CD4-positive, alpha-beta T cell treated with Interleukin-1 beta for 1 hour (primary cell): ENCODE results near the gene LRCH1.
A peak's percentile ranks its signal among the peaks of the same experiment; 100 is the strongest.
"Not testable (repeated sequence)": the region's sequence is repeated elsewhere in the genome, so short reads cannot be mapped to it uniquely, and the experiment has no call there.

ENCODE experiments used
- DNase-seq, 2 donors: peaks; one replicate each; pipeline ENCODE4 v3.0.0-alpha.2; 2020 to 2022

LRCH1 gene

DNA sequence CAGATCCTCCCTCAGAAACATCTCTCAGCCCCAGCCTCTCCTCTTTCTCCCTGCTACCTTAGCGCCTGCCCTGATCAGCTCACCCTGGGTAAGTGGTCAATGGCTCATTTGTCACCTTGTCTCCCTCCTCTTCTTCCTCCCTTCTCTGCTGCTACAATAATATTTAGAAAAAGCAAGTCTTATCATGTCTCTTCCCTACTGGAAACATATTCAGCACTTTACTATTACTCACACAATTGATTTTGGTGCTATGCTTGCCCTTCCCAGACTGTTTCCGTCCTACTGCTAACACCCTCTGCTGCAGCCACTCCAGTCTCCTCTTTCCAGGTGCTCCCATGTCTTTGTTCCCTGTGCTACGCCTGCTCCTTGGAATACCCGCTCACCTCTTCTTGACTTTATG lies 208.2 kb downstream of the LRCH1 start:
- DNase-seq, result no peak

DNA sequence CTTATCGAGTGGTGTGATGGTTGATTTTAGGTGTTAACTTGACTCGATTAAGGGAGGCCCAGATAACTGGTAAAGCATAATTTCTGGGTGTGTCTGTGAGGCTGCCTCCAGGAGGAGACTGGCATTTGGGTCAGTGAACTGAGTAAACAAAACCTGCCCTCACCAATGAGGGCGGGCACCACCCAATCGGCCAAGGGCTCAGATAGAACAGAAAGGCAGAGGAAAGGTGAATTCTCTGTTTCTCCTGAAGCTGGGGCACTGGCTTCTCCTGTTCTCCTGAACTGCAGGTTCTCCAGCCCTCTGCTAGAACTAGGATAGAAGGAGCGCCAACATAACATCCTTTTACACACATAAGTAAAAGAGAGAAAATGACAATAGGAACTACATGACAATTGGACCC lies 208.9 kb downstream of the LRCH1 start:
- DNase-seq, result no peak

DNA sequence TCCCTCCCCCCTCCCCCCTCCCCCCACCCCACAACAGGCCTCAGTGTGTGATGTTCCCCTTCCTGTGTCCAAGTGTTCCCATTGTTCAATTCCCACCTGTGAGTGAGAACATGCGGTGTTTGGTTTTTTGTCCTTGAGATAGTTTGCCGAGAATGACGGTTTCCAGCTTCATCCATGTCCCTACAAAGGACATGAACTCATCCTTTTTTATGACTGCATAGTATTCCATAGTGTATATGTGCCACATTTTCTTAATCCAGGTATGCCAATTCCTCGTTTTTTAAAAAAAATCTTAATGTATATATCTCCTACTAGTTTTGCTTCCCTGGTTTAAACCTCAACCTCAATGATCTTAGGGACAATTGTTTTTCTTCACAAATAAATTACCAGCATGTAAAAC lies 217.0 kb downstream of the LRCH1 start:
- DNase-seq, result not testable (repeated sequence)

DNA sequence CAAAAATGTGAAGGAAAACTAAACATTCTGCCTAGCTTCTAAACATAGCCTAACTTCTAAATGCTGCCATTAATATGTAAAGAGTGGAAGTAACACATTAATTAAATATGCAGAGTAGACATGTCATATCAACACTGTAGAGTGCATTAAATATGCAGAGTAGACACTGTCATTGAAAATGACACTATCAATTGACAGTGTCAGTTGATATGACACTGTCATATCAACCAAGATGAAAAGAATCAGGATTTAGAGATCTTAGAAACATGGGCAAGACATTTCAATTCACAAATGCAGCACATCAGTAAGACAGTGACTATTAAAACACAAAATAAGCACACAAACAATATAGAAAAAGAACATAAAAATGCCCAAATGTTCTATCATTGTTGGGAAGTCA lies 218.7 kb downstream of the LRCH1 start:
- DNase-seq, result no peak

DNA sequence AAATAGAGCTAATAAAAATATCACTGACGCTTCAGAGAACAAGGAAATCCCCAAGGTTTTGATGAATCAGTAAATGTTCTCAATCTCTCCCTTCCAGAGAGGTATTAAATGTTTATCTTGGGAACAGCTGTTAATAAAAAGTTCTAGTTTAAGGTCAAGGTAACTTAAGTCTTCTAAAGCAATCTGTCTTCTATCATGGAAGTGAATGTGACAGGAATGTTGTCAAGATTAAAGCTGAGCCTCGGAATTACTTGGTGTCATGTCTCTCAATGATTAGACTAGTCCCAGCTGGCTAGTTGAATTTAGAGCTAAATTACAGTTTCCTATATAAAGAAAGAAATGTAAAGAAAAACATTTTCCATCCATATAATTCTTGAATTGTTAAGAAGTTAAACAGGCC lies 220.6 kb downstream of the LRCH1 start:
- no peak for DNase-seq

DNA sequence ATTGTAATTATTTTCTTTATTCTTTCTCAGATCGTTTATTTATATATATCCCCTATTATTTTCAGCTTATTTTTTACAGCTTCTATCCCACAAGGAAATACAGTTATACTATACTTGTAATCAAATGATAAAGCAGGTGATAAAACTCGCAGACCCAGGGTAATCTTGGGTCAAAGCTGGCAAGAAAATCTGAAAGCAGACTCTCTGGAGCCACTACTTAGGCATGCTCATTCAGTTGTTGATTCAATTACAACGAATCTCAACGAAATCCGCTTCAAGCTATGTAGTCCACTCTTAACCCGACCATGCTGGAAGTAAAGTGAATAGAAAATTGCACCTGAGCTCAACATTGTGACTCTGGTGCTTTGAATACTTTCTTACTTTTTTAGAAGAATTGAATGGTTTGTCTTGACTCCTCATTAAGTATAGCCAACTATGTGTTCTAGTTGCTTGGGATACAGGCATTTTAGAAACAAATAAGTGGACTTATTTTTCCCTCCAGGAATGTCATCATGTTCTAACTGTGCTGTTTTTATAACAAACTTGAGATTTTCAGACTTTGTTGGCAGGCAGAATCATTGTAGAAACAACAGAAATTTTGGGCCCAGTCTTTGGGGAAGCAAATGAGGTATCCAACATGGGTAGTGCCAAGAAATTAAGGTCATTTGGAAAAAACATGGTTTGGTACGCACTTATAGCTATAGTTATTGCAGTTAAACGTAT lies 222.6 kb downstream of the LRCH1 start:
- no peak for DNase-seq

- no peak for DNase-seq
These were observed 225.1 kb downstream of the LRCH1 start for GRCh38 chr13:46778095-46778494.

GRCh38 chr13:46778890-46779289 lies 225.9 kb downstream of the LRCH1 start:
- DNase-seq, result no peak

- DNase-seq, result no peak
These were observed 229.1 kb downstream of the LRCH1 start for GRCh38 chr13:46782066-46782465.

DNA sequence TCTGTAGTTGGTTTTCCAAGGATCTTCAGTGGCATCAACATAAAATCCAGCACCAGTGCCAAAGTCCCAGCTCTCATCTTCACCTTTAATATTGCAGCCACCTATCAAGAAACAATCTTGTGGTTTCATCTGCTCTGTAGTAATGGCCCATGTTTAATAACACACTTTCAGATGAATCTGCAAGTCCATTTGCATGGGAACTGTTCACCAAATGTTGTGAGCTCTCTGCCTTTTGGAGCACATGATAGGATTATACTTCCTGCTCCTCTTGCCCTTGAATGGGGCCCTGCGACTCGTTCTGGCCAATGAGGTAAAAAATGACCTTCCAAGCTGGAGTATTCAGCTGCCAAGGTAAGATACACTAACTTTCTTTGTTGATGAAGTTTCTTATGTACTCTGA lies 229.7 kb downstream of the LRCH1 start:
- DNase-seq, result no peak

- DNase-seq, result no peak
These were observed 230.5 kb downstream of the LRCH1 start for GRCh38 chr13:46783504-46783903.

GRCh38 chr13:46795321-46795720 lies 242.4 kb downstream of the LRCH1 start:
- DNase-seq, result no peak

- DNase-seq, result no peak
These were observed 243.2 kb downstream of the LRCH1 start for GRCh38 chr13:46796129-46796514.

DNA sequence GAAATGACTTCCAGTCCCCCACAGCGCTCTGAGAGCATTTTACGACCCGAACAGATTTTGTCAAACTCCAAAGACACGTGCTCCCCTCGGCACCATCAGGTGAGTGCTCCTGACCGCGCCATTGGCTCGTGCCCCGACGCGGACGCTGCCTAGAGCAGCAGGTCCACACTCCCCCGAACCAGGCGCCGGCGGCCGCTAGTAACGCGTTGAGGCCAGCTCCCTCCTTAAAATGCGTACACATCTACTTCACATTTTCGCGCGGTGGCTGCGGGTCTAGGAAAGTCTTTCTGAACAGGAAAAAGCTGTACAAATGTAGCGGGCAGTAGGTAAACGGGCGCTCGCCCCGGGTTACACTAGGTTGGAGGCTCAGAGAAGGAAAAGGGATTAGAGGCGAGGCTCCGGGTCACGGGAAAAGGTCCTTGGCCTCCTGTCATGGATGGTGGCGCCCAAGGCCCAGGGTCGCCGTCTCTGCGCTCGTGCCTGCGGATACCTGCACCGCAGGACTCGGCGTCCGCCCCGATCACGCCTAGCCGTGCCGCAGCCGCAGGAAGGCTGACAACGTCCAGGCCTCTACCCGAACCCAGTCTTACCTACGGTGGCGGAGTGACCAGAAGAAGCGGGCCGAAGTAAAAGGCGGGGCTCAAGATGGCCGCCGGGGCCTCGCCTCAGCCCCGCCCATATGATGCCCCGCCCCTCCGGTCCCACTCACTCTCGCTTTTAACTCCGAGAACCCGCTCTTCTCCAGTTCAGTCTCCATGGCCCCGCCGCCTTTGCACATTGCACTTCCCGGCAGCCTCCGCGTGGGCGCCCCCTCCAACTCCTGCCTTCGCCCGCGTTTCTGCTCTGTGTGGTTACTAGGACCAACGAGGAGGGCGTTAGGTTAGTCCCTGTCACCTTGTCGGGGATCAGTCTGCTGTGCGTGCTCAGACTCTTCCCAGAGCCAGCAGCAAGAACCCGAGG lies 243.8 kb downstream of the LRCH1 start, which contains the start of gene ESD:
ESD (minus strand) TSS at position 647 of the 960 bp plus-strand sequence. CDS start 5,748 bp downstream, outside the sequence.
- DNase-seq, result peak; percentile 87 to 88

DNA sequence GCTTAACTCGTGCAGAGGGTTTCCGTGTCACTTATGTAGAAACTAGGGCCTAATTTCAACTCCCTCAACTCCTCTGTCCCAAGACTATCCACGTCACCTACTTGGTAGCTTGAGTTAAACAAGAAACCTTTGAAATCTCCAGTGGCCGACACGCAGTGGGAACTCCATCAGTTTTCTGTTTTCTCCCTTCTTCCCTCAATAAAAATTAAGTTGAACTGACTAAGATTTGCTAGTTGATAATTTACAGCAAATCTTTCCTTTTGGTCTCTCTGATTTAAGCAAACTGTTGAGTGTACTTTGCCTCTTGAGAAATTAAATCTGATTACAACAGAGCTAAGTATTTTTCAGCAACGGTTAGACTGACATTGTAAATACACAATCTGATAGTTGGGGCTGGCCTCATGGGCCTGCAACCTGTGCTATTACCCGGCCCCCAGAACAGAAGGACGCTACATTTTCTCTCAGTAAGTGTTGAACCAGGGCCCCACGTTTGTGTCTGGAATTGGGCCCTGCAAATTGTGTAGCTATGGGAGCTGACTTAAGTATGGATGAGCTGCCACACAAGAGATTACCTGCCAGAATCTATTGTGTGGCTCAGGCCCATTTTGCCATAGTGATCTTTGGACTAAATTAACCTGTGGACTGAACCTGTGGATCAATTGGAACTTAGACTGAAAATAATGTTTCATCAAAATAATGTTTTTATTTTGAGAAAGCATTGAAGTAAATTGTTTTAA lies 244.7 kb downstream of the LRCH1 start:
- DNase-seq, result peak in 1 of 2 donors; percentile 1

- no peak for DNase-seq
These were observed 246.2 kb downstream of the LRCH1 start for GRCh38 chr13:46799139-46799538.

- DNase-seq, result no peak
These were observed 248.9 kb downstream of the LRCH1 start for GRCh38 chr13:46801858-46802257.
